ENCODE results near the gene DBNL.

DBNL gene

DNA sequence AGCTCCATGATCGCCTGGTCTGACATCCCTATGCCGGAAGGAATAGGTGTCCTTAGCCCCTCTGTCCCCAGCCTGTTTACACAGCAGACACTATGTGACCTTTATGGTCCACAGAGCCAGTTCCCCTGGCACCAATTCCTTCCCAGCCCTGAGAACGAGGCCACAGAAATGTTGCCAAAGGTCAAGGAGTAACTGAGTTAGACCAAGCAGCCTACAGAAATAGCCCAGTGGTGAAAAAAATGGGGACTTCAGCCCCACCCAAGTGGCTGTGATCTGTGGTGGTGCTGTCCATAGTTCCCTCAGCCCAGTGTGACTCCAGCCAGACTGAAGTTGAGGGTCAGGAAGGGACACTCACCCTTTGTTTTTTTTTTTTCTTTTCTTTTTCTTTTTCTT lies 18.4 kb downstream of the DBNL start:
- DNase-seq: no peak

GRCh38 chr7:44063547-44063893 lies 19.0 kb downstream of the DBNL start:
- DNase-seq: no peak

DNA sequence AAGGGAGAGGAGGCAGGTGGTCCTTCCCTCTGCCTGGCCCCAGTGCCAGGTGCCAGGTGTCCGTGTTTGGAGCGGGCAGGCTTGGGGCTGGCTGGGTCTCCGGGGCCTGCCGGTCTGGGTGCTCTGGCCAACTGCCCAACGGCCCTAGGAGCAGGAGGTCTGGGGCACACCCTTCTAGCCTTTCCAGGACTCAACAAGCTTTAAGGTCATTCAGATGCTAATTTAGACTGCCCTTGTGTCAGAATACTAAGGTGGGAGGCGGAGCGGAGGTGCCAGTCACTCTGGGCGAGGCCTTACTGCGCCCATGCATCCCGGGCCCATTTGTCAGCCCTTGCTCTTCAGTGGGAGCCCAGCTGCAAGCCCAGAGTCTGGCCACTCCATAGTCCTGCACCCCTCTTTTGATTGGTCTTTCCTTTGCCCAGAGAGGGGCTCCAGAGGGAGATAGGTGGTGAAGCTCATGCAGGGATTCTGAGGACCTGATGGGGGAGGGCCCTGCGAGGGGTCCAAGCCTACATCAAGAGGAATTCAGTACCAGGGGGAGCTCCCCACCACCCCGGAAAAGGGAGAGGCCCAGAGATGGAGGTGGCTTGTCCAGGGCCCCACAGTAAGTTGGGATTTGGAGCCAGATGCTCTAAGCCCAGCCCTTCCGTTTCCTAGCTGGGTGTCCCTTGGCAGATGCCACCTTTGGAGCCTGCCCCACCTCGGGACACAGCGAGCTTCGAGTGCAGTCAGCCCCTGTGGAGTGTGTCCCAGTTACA lies 19.6 kb downstream of the DBNL start:
- DNase-seq: no peak

- no peak for DNase-seq
Measured at GRCh38 chr7:44064791-44065430, 20.4 kb downstream of the DBNL start.

- DNase-seq: no peak
Measured at GRCh38 chr7:44065431-44066110, 21.1 kb downstream of the DBNL start, which contains the start of gene PGAM2. TSS of gene PGAM2 (minus strand) at chr7:44065567. CDS start at chr7:44065529, 38 bp downstream.

DNA sequence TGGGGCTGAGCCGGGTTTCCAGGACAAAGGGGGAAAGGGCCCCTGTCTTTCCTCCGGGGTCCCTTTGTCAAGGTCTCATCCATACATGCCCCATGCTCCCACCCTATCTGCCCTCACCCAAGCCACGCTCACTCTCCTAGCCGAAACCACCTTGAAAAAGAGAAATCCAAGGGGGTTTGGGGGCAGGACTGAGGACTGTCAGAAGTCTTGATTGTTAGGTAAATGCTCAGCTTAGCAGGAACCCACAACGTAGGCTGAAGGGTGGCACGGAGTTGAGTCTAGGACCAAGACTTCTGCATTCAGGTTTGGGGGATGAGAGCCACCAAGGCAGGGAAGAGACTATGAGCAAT lies 21.6 kb downstream of the DBNL start:
- DNase-seq: no peak

- DNase-seq: no peak
Measured at GRCh38 chr7:44066494-44067063, 22.1 kb downstream of the DBNL start.

DNA sequence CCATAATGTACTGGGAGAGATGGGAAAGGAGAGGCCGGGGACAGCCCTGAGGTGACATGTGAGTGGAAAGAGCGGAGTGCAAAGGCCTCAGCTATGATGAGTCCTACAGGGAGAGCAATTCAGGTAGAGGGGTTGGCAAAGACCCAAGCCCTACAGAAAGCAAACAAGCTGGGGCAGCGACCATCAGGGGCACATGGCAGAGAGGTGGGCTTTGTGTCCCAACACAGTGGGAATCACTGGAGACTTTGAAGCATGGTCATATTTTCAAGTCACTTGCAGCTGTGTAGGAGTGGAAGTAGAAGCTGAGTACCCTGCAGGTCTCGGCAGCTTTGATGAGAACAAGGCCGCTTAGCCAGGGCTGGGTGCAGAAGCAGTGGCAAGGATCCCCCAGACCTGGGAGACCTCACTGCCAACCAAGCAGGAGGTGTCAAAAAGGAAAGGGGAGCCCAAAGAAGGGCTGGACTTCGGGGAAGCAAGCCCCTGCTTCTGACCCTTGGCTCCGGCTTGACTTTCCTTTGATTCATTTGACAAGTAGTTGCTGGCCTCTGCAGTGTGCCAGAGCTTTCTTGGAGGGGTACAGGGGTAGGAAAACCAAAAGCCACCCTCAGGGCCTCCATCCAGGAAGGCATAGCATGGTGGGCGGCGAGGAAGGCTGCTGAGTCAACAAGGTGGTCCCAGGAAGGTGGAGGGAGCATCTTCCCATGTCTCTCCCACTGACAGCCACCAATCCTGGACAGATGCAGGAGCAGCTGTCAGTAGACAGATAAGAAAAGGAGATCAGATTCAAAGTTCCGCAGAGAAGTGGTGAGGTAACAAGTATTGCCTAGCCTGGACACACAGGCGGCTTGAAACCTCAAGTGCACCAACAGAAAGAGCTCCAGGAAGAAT lies 22.8 kb downstream of the DBNL start:
- DNase-seq: no peak

GRCh38 chr7:44068054-44068453 lies 23.6 kb downstream of the DBNL start:
- DNase-seq: no peak

GRCh38 chr7:44071726-44072363 lies 27.3 kb downstream of the DBNL start:
- DNase-seq: no peak

- peak; percentile 83 for DNase-seq
Measured at GRCh38 chr7:44072364-44073231, 28.1 kb downstream of the DBNL start.

GRCh38 chr7:44073664-44074348 lies 29.3 kb downstream of the DBNL start:
- DNase-seq: no peak

GRCh38 chr7:44074349-44074695 lies 29.8 kb downstream of the DBNL start:
- no peak for DNase-seq

DNA sequence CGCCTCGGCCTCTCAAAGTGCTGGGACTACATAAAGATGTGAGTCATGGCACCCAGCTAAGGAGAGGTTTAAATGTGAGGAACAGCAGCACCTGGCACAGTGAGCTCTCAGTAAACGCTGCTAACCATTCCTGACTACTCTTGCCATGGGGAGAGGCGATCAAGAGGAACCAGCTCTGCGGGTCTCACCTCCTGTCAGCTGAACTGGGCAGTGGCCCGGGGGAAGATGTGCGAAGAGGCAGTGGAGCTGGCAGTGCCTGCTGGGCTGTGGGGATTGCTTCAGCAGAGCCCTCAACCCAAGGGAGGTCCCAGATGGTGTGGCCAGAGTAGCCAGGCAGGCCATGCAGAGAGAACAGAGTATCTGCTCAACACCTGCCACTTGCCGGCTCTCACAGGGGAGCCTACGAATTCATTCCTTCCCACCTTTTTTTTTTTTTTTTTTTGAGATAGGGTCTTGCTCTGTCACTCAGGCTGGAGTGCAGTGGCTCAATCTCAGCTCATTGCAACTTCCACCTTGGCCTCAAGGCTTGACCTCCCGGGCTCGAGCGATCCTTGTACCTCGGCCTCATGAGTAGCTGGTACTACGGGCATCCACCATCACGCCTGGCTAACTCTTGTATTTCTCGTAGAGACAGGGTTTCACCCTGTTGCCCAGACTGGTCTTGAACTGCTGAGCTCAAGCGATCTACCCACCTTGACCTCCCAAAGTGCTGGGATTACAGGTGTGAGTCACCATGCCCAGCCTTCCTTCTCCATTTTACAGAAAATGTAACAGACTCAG lies 31.0 kb downstream of the DBNL start:
- no peak for DNase-seq

DNA sequence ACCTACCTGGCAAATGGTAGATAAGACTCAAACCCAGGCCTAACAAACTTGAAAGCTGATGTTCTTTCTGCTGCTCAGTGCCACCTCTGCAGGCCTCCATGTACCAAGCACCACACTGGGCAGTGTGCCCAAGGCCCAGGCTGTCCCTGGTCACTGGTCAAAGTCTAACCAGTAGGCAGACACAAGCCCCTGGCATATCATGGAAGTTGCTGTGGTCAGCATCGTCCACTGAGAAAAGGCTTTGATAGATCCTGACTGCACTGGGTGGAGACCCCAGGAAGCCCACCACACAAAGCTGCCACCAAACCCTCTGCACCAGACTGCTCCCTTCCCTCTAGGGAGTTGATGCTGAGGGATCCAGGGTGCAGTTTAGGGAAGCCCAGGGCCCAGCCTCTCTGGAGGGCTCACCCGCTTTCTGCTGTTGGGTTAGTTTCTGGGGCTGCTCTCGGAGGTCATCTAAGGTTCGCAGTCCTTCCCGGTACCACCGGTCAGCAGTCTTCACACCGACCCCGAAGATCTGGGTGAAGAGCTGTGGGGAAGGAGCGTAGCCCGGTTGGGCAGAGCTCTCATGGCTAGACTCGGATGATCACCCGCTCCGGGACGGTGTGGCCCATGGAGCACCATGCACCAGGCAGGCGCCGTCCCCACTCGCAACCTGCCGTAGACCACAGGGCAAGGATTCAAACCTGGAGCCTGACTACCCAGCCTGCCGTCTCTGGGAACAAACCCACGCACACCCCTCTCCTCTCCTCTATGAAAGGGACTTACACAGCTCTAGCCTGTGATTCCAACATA lies 31.8 kb downstream of the DBNL start:
- DNase-seq: no peak

- DNase-seq: no peak
Measured at GRCh38 chr7:44077061-44077460, 32.6 kb downstream of the DBNL start.

DNA sequence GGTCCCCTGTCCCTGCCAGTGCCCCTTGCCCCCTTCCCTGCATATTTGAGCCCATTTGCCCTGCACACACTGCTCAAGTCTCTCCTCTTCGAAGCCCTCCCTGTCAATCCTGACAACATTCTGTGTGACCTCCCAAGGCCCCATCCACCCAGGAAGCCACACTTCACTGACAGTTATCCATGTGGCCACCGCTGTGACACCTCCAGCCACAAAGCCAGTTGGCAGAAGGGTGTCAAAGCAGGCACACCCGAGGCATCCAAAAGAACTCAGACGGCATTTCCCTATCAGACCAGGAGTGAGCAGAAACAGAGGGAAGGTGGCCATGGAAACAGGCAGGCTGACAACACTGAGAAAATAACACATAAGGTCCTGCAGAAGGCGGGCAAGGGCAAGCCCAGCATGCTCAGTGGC lies 33.2 kb downstream of the DBNL start:
- no peak for DNase-seq

DNA sequence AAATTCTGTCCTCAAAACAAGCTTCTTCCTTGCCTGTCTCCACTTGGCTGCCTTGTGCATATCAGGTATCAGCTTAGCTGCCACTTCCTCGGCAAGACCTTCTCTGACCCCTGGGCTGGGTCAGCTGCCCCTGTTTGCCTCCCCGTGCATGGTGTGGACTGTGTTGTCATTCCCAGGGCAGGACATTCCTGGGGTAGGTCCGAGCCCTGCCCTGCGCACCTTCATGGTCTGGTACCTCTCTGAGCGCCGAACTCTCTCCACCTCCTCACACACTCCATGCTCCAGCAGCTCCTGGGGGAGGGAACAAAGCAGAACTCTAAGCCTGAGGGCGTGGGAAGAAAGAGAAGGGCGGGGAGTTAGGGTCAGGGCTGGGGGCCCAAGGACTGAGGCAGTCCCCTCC lies 34.0 kb downstream of the DBNL start:
- DNase-seq: no peak

All from fibroblast of skin of right quadriceps (primary cell).